NAMALWA (cell line): ENCODE results near the gene NHSL2.

Experiments
- DNase-seq: peaks from one replicate; pipeline ENCODE4 v3.0.0-alpha.2; 2015; ENCODE audit warnings: low spot score

The NHSL2 gene

DNA sequence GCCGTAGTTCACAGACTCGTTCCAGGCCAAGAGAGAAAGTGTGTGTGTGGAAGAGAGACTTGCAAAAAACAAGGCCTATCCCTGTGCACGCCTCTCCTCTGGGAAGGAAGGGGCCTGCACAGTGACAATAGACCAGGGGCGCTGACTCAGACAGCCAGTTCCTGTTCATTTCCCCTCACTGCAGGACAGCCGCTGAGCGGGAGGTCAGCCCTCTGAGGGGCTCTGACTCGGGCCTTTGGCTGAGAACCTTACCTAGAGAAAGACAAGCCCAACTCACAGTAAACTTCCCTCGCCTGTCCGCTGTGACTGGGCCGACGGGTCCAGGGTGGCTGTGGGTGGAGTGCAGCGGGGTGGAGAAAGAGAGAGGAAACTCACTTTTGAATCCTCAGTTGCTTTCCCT lies 169.0 kb downstream of the NHSL2 start:
- DNase-seq, result no peak

DNA sequence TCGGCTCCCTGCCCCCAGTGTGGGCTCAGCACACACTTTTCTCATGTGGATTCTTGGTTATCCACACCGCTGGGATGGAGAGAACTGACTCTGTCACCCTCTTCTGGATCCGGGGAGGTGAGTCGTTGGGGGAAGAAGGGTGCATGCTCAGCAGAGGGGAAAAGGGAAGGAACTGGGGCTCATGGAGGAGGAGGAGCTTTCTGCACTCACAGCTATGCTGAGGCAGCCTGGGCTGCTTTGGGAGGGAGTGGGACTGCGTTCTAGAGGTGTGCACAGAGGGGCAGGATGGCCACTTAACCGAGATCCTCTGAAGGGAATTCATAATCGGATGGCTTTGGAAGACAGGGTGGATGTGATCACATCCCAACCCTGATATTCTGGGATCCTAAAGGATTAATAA lies 169.5 kb downstream of the NHSL2 start:
- DNase-seq, result no peak

DNA sequence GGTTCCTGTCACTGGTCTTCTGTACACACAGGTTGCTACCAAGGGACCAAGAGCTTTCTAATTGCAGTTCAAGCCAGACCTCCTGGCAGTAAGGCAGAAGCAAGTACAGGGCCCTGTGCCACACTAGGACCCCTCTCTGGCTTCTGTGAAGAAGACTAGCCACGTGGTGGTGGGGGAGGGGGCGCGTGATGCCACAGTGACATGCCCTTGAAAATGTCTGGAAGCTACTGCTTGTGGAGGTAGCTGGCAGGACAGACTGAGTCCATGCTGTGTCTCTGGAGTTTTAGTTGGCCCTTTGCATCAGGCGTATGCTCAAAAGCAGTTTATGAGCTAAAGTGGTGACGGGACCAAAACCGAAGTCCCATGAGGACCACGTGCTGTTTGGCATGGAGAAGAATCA lies 170.2 kb downstream of the NHSL2 start:
- no peak for DNase-seq

DNA sequence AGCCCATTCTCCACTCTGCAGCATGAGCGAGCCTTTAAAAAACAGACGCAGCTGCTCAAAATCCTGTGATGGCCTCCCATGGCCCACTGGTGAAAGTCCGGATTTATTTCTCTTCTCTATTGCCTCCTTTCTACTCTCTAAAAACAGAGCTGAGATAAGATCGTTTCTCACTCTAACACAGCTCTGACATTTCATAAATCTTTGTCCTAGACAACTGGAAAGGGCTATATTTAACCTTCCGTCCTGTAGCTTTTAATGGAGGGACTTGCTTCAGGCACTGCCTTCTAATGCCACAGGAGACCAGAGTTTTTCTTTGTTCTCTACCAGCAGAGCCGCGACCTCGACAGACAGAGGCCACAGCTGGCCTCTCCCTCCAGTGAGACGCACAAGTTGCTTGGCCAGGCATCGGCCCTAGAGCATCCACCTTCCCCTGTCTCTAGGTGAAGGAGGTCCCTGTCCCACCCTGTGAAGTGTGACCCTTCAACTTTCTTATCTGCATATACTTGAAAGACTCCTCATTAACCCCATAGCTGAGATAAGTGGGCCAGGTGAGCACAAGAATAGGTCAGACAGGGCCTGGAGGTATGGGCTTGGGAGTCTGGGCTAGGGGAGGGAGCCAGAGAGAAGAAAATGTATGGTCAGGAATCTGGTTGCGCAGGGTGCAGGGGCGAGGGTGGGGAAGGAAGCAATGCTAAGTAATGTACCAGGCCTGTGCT lies 171.1 kb downstream of the NHSL2 start:
- no peak for DNase-seq

DNA sequence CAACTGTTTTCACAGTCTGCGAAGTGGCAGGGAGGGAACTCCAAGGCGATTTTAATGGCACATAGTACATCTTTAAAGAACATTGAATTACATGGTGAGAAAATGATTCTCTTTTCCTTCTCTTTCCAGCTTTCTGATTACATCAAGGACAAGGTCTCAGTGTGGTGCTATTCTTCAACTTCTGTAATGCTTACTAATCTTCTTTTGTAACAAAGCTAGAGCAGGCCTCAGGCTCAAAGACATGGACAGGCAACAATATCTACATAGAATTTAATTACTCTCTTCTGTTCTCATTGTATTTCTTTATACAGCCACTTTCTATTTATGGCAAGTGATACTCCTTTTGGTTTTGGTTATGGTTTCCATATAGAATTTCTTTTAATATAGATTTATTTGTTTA lies 172.6 kb downstream of the NHSL2 start:
- no peak for DNase-seq

DNA sequence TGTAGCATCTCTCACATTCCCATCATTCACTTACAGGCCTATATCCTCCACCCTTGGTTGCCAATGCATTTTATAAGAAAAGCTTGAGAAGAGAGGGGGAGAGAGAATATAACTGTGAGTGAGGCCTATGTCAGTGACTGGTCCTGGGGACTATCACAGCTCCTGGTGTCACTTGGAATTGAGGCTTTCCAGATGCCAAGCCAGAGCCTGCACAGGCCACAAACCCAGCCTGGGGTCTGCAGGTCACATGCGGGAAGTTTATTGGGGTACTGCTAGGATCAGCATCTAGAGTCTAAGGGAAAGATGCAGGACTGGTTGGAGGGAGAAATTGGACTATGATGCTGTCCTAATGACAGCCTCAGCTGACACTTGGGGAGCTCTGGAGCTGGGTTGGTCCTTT lies 173.5 kb downstream of the NHSL2 start:
- DNase-seq, result no peak

DNA sequence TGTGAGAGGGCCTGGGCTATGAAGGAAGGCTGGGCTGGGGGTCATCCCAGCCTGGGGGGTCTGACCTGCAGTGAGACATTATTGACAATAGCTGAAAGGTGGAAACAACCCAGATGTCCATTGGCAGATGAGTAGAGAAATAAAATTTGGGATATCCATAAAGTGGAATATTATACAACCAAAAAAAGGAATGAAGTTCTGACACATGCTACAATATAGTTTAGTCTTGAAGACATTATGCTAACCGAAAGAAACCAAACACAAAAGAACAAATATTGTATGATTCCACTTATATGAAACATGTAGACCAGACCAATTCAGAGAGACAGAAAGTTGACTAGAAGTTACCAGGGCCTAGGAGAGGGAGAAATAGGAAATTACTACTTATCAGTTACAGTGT lies 176.3 kb downstream of the NHSL2 start:
- DNase-seq, result no peak

DNA sequence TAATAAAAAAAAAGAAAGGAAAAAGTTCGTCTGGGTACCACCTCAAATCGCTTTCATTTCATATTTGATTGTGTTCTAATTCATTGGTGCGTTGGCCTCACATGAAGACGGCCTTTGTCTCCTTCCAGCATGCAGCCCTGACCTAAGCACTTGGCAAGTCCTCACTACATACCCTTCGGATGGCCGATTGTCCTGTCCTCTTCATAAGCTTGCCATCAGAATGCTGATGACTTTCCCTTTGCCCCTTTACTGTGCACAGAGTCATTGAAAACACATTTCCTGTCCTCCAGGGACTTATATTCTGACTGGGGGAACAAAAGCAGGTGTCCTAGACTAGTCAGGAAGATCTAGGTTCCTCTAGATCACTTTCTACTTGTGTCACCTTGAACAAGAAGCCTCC lies 178.1 kb downstream of the NHSL2 start:
- no peak for DNase-seq

DNA sequence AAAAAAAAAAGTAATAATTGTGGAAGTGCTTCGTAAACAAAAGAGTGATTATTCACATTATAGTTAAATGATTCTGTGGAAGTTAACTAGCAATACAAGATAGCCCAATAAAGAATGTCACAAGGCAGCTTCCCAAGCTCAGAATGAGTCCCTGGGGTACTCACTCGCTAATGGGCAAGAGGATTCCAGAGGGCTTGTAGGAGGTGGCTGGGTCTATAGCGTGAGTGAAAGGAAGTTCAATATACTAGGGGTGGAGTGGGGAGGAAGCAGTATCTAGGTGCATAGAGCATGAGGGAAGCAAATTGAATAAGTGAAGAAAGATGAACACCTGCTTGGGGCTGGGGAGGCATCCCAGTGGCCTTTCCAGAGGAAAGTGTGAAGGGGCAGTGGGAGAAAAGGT lies 178.6 kb downstream of the NHSL2 start:
- no peak for DNase-seq

DNA sequence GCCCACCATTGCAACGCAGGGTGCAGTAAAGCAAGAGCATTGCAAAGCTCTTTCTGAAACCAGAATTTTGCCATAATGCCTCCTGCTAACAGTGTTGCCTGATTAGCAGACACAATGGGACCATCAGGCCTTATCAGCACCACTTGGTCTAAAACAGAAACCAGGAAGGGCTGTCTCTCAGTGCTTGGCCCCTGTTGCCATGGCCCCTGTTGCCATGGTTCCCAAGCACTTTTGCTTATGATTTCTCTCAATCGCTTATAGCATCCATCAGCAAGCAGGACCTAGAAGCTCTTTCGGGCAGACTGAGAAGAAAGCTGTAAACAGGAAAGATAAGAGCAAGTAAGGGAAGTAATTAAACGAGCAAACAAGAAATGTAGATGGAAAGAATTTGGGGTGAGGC lies 184.2 kb downstream of the NHSL2 start:
- DNase-seq, result peak; percentile 42

DNA sequence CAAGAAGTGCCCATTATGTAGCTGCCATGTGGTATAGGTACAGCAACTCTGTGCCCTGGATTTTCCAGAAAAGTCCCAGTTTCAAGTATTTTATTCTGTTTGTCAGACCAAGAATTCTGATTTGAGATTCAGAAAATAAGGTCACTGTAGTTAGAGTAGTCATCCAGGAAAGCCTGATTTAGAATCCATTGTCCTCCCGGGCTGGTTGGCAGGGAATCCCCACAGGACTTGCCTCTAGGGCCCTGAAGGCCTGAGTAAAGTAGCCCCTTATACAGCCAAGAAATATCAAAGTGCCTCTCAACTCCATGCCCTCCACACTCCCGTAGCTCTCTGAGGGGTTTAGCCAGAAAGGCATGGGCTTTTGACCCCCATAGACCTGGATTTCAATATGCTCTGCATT lies 184.7 kb downstream of the NHSL2 start:
- no peak for DNase-seq

DNA sequence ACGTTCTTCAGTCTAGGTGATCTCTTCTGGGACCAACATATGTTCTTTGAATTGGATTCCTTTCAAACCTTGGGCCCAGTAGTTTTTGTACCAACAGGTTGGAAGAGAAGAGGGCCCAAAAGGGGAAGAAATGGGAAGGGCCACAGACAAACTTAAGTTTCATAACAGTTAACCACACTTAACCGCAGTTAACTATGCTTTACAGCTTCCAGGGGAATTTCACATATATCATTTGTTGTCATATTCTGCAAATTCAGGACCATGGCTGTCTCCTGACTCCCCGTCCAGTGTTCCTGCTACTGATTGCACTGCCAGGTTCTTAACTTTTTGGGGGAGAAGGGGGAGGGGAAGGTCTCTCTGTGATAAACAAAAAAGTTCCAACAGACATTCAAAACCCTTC lies 186.5 kb downstream of the NHSL2 start:
- DNase-seq, result no peak

DNA sequence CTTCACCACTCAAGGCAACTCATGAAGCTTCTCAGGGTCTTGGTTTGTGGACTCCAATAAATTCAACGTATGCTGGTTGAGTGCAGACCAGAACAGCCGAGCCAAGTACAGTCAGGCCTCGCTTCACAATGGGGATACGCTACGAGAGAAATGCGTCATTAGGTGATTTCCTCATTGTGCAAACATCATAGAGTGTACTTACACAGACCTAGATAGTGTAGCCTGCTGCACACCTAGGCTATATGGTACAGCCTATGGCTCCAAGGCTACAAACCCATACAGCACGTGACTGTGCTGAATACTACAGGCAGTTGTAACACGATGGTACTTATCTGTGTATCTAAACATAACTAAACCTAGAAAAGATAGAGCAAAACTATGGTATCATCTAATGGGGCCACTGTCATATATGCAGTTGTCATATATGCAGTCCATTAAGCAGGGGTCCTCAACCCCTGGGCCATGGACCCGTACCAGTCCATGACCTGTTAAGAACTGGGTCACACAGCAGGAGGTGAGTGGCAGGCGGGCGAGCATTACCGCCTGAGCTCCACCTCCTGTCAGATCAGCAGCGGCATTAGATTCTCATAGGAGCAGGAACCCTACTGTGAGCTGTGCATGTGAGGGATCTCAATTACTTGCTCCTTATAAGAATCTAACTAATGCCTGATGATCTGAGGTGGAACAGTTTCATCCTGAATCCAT lies 189.6 kb downstream of the NHSL2 start:
- DNase-seq, result no peak

DNA sequence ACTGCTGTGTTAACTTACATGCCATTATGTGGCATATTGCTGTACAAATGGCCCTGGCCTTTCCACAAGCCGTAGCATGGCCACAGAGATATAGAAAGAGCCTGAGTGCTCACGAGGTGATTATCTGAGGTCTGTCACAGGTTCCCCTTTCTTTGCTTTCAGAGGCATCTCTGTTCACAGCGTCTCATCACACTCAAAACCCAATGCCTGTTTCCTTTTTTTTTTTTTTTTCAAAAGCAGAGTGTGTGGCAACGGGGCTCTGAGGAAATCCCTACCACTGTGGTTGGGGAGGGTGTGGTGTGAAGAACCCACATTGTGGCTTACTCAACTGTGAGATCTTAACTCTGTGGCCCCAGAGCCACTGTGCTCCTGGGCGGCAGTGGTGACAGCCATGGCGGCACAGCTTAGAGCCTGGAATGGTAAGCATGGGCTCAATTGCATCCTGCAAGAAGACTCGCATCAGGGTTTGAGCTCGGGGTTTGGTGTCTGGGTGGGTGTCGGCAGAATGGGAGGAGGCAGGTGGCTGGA lies 190.2 kb downstream of the NHSL2 start:
- DNase-seq, result no peak

DNA sequence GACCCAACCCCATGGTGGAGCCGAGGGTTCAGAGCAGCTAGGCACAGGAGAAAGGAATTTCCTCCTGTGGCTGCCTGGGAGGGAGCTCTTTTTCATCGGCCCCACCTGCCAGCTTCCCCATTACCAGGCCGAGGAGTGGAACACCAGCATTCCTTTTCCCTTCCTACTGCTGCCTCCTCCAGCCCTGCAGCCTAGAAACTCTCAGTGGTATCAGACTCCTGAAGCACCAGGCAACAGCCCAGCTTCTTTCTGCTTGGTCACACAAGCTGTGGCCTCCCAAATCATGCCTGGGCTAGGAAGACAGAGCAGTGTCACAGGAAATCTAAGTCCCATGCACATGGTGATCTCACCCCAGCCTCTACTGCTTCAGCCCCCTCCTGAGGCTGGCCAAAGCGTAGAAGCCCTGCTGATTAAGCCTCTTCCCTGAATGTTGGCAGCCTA lies 191.0 kb downstream of the NHSL2 start:
- no peak for DNase-seq

DNA sequence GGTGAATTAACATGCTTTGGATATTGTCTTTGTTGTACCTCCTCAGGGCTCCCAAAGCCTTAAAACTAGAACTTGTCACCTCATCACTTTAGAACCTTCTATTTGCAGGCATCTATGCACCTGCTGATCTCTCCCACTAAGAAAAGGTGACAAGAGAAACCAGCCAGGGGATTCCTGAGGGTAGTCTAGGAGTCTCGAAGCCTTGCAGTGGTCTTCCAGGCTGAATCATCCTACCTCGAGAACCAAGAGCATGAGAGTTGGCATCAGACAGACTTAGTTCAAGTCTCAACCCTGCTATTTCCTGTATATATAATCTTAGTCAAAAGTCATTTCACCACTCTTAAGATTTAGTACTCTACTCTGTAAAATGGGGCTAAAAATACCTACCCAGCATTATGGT lies 191.5 kb downstream of the NHSL2 start:
- DNase-seq, result no peak

DNA sequence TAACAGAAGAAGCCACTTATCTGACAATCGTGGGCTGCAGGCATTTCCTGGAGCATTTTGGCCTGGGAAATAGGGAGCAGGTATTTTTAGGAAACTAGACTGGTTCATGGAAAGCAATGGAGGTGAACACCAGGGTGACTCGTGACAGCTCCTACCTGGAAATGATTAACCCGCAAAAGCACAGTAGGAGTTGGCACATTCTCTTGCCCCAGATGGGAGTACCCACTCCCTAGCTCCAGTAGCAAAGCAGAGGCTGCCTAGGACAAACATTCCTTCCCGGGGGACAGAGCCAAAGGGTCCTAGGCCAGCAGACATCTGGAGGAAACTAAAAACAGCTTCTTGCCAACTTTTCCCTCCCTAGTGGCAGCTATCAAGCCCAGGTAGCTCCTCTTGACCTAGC lies 192.1 kb downstream of the NHSL2 start:
- no peak for DNase-seq

DNA sequence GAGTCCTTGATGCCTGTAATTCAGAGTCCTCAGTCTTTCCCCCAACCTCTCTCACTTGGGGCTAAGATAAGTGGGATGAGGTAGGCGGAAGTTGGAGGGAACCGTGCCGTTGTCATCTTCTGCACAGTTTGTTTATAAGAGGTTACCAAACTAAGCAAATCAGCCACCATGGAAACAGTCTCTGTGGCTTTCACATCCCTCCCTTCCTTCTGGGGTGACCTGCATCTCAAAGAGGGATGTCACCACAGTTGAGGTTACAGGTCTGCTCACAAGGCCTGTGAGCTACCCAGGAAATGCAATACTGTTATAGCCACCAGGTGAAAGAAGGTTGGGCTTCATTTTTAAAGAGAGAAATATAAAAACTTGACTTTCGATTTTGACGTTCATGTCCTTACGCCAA lies 194.8 kb downstream of the NHSL2 start:
- DNase-seq, result no peak

DNA sequence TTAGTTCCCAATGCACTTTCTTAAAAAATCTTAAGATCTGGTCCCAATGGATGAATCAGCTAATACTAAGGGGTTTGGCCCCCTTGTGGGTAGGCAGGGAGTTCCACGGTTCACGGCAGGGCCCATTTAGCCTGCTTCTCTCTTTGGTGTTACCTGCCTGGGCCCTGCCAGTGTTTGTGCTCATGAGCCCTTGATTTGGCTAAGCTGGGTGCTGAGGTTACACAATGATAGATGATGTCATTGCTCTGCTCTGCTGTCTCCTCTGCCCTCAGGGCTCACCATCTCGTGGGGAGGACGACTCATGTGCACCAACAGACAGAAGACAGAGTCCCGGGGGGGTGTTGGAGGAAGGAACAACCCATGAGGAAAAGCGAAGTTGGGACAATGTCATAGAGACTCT lies 196.7 kb downstream of the NHSL2 start:
- DNase-seq, result no peak

DNA sequence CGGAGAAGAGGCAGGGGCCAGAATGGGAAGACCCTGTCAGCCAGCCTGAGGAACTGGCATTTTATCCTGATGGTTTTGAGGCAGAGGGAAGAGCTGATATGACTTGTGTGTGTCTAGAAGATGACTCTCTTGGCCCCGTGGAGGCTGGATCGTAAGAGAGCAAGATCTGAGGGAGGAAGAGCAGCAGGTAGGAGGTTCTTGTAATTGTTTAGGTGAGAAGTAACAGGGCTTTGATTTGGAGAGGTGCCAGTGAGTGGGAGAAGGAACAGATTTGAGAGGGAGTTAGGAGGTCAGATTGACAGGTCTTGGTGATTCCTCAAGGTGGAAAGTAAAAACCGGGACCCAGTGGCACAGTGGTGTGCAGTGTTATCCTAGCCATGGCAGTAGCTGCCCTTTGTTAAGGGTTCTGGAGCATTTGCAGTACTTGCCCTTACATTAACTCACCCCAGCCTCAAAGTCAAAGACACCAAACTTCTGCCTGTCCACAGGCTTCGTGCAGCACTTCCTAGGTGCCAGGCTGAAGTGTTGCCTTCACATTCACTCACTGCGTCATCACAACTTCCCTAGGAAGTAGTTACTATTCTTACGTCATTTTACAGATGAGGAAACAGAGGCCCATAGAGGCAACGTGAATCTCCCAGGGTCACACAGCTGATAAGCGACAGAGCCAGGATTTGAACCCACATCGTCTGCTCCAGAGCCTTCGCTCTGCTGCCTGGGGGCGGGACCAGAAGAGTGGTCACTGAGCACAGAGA lies 197.4 kb downstream of the NHSL2 start:
- no peak for DNase-seq

DNA sequence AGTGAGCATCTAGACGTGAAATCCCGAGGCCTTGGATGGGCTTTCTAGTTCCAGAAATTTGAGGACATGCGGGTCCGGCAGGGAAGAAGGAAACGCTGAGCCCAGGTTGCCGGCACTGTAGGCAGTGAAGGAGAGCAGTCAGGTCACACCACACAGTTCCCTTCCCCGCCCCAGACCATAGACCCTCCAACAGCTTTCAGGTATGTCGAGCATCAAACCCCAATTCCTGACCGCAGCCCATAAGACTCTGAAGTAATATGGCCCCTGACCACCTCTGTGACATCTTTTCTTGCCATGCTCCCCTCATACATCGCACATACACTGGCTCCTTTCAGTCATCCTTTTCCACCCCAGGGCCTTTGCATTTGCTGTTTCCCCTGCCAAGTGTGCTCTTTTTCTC lies 198.0 kb downstream of the NHSL2 start:
- no peak for DNase-seq

DNA sequence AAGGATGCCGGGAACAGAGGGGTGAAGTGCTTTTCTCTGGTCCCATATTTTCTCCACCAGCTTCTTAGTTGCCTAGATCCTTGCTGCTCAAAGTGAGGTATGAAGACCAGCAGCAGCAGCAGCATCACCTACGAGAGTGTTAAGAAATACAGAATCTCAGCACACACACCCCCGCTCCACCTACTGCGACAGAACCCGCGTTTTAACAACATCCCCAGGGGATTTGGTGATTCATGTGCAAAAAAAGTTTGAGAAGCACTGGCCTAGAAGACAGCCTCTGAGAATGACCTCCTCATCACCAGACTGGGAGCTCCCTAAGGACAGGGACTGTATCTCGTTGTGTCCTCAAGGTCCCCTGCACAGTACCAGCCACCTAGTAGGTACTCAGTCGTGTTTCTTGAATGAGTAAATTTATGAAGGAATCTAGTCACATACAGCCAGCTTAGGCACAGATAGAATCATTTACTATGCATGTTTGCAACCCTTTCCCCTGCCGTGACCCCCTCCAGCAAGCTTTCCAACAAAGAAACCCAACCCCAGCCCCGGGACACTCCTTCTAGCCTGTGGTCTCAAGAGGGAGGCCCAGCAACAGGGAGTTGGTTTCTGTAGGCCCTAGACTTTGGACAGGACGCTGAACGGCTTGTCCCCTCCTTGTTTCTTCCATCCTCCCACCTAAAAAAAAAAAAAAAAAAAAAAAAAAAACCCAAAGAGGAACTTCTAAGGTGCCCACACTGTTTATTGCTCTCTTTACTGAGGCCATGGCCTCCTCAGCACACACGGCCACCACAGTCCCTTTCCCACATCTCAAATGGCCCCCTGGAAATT lies 199.6 kb downstream of the NHSL2 start:
- no peak for DNase-seq
